ENCODE results near the gene AMN1.
A peak's percentile ranks its signal among the peaks of the same experiment; 100 is the strongest.
"Not testable (repeated sequence)": the region's sequence is repeated elsewhere in the genome, so short reads cannot be mapped to it uniquely, and the experiment has no call there.

The AMN1 gene

DNA sequence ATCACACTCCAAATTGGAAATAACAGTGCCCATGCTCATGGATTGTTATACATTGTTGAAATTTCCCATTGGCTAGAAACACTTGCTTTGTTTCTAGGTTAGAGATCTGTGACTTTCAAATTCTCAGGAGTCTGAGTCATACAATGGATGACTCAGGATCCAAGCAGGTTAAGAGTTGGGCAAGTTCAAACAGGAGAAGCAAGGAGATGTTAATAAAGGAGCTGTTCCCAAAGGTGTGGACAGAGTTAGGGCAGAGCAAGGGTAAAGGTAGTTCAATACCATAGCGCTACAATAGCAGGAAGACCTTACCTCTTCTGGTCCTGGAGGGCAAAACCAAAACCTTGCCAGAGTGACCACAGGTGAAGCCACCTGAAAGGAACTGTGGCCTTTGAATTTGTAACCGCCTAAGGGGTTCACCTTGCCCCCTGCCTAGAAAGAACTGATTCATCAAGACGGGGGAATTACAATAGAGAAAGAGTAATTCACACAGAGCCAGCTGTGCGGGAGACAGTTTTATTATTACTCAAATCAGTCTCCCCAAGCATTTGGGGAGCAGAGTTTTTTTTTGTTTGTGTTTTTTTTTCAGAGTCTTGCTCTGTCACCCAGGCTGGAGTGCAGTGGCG, 4.2 kb upstream of the AMN1 start:
- peak; percentile 88 for DNase-seq (ENCODE audit: low spot score)

DNA sequence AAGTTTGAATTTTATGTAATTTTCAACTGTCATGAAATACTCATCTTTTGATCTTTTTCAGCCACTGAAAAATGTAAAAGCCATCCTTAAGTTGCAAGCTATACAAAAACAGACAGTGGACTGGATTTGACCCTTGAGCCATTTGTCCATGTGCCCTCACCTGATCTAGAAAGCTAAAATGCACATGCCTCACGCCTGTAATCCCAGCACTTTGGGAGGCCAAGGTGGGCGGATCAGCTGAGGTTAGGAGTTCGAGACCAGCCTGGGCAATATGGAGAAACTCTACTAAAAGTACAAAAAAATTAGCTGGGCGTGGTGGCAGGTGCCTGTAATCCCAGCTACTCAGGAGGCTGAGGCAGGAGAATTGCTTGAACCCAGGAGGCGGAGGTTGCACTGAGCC, 2.4 kb upstream of the AMN1 start:
- not testable (repeated sequence) for DNase-seq (ENCODE audit: low spot score)

DNA sequence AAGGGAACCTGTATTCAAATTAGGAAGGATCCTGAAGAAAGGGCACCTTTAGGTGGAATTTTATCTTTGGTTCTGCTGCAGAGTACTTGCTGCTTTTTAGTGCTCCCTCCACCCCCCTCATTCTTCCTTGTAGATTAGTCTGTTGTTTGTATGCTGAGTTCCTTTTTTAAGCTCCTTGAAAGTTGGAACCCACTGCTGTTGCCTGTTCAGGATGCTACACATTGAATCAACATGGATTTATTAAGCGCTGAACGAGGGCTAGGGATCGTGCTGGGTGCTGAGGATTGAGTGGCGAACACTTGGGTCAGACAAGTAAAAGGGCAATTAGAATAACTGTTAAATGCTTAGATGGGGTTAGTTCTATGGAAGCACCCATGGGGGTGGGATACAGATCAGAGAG, 884 bp upstream of the AMN1 start:
- DNase-seq (ENCODE audit: low spot score) = peak; percentile 33

DNA sequence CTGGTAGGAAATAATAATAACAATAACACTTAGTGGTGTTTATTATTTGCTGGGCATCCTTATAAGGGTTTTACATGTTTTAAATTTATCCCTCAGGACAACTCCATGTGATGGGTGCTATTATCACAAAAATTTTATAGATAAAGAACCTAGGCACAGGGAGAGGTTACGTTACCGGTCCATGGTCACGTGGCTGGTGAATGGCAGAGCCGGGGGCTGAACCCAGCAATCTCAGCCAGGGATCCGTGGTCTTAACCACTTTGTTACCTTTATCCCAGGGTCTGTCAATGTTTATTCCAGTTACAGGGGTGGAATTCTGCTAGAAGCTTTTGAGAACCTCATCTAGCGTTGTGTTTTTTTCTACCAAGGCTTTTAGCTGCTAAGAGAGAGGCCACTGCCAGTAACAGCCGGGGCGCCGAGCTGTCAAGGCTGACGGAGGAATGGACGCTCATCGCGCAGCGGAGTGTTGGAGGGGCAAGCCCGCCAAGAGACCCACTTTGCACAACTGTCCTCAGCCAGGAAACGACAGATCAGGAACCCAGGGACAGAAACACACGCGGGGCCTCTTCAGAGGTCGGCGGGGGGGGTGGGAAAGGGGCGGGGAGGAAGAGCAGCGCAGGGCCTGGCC, 418 bp downstream of the AMN1 start:
- DNase-seq (ENCODE audit: low spot score) = peak; percentile 42

DNA sequence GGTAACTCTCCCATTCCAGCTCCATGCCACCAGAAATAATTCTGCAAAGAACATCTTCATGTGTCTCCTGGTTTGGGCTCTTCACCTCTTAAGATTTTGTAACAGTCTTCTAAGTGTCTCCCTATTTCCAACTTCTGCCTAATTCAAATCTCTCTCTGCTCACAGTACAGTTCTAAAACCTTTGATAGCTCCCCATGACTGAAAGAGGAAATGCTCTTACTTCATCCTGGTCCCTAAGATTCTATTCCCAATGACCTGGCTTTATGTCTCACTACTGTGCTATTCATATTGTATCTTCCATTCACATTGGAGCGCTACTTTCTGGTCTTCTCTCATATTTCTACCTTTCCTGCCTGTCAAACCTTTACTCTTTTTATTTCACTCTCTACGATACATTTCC, 1.6 kb downstream of the AMN1 start:
- no peak for DNase-seq (ENCODE audit: low spot score)

DNA sequence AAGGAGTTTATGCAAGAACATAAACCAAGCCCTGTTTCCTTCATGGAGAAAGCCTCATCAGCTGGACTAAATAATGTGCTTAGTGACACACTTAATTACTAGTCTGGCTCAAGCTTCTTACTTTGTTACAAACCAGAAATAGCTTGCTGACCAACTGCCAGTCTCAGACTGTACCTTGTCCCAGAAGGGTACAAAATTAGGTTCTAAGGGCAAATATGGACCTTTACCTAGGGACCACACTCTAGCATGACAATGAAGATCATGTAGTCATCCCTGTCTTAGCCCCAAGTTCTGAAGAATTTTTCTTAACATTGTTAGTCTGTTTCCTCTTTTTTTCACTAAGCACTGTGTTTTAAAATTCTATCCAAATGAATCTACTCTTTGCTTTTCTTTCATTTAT, 2.2 kb downstream of the AMN1 start:
- DNase-seq (ENCODE audit: low spot score) = no peak

DNA sequence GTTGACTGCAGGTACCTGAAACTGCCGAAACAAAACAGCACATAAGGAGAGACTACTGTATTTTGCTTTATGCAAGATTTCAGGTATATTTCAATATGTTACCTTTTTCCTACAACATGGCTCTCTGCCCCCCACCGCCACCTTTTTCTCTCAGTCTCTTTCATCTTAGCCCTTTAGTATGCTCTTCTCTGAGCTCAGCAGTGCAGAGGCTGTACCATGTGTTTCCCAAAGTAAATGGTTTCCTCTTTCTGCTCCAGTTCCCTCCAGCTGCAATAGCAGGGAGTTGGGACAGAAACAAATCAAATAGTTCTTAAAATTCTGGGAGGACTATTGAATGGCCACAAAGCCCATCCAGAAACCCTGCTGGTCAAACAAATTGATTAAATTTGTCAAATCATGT, 4.3 kb downstream of the AMN1 start:
- DNase-seq (ENCODE audit: low spot score) = no peak

DNA sequence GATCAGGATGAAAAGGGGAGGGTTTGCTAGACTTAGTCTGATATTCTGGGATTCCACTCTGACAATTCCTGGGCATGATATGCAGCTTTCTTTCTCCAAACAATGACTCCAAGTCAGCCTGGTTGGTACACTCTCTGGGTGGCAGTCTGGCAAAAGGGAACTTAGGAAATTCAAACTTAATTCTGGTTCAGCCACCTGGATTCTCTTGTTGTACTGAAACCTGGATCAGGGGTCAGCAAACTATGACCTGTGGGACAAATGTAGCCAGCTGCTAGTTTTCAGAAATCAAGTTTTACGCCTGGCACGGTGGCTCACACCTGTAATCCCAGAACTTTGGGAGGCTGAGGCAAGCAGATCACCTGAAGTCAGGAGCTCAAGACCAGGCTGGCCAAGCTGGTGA, 6.2 kb downstream of the AMN1 start:
- DNase-seq (ENCODE audit: low spot score) = no peak

DNA sequence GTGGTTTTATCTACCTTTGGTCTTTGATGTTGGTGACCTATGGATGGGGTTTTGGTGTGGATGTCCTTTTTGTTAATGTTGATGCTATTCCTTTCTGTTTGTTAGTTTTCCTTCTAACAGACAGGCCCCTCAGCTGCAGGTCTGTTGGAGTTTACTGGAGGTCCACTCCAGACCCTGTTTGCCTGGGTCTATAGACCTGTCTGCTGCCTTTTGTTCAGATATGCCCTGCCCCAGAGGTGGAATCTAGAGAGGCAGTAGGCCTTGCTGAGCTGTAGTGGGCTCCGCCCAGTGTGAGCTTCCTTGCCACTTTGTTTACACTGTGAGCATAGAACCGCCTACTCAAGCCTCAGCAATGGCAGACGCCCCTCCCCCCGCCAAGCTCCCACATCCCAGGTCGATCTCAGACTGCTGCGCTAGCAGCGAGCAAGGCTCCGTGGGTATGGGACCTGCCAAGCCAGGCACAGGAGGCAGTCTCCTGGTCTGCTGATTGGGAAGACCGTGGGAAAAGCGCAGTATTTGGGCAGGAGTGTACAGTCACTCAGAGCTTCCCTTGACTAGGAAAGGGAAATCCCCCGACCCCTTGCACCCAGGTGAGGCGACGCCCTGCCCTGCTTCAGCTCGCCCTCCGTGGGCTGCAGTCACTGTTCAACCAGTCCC, 10.2 kb downstream of the AMN1 start:
- not testable (repeated sequence) for DNase-seq (ENCODE audit: low spot score)

DNA sequence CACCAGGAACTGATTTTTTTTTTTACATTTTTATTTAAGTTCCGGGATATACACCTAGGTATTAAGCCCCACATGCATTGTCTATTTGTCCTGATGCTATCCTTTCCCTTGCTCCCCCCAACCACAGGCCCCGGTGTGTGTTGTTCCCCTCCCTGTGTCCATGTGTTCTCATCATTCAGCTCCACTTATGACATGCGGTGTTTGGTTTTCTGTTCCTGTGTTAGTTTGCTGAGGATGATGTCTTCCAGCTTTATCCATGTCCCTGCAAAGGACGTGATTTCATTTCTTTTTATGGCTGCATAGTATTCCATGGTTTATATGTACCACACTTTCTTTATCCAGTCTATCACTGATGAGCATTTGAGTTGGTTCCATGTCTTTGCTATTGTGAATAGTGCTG, 11.8 kb downstream of the AMN1 start:
- not testable (repeated sequence) for DNase-seq (ENCODE audit: low spot score)

DNA sequence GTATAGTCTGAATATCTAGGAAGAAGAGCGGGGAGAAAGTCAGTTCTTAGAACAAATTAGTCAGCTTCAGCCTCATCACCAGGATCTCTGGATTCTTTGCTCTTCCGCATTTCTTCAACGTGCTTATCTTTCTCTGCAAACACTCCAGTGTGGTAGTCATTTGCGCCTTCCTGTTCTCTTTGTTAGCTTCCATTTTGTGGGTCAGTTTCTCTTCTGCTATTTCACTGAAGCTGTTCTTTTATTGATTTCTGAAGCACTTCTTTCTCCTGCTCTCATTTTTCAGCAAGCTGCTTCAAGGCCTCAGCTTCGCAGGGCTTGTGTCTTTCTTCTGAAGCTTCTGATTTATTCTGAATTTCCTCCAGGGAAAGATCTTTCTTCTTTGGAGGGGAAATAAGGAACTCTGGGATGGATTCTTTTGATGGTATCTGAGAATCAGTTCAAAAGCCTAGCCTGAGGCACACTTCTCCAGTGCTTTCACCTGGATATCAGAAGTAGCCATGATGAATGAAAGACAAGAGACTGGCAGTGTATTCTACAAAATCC, 13.5 kb downstream of the AMN1 start:
- no peak for DNase-seq (ENCODE audit: low spot score)

DNA sequence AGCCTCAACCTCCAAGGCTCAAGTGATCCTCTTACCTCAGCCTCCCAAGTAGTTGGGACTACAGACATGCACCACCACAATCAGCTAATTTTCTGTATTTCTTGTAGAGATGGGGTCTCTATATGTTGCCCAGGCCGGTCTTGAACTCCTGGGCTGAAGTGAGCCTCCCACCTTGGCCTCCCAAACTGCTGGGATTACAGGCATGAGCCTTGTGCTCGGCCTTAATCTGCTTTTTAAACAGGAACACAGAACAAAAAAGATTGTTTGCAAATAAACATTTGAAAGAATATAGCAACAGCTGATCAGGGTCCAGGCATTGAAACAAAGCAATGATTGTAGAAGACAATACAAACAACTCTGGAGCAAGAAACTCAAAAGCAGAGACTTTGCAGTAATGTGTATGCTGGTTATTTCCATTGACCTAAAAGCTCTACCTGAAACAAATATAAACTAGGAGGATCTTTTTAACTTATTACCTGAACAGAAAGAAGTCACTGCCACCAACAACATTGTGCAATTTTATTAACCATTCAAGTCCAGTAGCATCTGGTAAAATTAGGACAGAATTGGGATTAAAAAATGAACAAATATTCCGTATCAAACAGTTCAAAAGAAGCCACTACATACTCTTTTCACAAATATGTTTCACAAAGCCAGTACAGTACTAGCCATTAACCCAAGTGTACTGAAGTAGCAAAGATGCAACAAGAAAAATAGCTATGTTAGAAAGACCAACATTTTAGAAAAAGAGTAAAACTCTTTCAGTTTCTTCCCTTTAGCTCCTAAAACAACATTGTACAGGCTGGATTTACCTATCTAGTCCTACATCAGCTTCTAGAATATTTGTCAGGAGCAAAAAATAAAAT, 14.2 kb downstream of the AMN1 start:
- DNase-seq (ENCODE audit: low spot score) = no peak

DNA sequence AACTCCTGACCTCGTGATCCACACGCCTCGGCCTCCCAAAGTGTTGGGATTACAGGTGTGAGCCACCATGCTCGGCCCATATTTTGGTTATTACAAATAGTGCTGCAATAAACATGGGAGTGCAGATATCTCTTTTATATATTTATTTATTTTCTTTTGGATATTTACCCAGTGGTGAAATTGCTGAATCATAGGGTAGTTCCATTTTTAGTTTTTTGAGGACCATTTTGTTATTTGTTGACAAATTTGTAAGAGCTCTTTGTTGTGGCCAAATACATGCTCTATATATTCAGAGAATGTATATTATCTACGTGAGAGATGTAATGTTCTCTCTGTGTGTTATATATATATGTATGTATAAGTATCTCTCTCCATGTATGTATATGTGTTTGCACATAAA, 15.9 kb downstream of the AMN1 start:
- no peak for DNase-seq (ENCODE audit: low spot score)

DNA sequence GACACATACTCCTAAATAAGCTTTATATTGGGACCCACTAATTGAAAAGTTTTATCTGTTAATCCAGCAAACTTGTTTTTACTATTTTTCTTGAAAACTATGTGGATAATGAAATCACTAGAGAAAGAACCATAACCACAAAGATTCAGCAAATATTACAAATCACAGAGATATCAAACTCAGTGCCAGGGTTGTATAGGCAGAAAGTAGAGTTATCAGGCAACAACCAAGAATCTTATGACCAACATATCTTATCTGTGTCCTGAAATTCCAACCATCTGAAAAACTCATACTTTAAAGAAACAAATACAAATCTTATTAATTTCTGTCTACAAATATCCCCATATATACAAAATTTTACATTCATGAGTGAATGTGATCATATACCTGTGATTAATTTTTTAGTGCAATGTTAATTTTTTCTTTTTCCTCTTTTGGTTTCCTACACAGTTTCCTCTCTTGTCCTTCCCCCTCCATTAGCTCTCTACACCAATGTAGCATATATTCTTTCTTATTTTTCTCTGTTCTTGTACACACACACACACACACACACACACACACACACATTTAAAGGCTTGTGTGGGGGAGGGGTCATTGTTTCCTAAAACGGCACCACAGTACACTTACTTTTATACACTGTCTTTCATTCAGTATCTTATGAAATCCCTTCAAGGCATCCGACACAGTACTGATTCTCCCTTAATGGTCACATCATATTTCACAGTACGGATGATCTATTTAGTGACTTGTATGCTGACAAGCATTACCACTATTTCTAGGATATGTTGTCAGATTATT, 18.6 kb downstream of the AMN1 start:
- DNase-seq (ENCODE audit: low spot score) = no peak

DNA sequence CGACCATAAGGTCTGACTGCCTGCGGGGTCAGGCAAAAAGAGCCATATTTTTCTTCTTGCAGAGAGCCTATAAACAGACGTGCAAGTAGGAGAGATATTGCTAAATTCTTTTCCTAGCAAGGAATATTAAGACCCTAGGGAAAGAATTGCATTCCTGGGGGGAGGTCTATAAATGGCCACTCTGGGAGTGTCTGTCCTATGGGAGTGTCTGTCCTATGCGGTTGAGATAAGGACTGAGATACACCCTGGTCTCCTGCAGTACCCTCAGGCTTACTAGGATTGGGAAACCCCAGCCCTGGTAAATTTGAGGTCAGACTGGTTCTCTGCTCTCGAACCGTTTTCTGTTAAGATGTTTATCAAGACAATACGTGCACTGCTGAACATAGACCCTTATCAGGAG, 20.7 kb downstream of the AMN1 start:
- not testable (repeated sequence) for DNase-seq (ENCODE audit: low spot score)

DNA sequence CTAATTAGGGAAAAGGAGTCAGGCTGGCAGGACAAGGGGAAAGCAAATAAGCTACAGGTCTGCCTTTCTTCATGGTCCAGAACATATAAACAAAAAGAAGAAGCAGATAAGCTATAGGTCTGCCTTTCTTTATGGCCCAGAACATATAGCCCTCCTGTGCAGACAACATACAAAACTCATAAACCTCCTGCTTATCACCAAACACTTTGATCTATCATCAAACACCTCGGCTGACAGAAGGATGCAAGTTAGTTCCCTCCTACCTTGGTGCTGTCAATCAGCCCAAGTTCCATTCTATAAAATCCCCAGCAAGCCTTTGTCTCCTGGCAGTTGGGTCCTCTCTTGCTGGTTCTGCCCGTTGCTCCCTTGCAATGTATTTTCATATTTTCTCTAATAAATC, 23.2 kb downstream of the AMN1 start:
- DNase-seq (ENCODE audit: low spot score) = no peak

DNA sequence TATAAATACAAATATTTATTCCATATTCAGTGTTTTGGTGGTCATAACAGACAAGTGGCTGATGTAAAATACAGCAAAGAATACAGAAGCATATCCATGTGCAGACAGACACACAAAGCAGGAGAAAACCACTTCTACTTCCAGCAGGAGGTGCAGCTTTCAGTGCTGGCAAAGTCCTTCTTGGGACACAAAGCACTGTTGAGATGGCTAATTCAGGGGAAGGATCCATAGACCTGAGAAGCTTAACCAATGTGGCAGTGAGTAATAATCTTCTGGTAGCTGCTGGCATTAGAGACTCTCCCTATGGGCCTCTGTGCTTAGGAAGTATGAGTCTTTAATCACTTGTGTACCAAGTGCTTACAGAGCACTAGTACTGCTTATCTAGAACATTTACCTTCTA, 26.8 kb downstream of the AMN1 start:
- peak; percentile 28 for DNase-seq (ENCODE audit: low spot score)

DNA sequence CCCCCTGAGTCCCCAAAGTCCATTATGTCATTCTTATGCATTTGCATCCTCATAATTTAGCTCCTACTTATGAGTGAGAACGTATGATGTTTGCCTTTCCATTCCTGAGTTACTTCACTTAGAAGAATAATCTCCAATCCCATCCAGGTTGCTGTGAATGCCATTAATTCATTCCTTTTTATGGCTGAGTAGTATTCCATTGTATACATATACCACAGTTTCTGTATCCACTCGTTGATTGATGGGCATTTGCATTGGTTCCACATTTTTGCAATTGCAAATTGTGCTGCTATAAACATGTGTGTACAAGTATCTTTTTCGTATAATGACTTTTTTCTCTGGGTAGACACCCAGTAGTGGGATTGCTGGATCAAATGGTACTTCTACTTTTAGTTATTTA, 38.9 kb downstream of the AMN1 start:
- not testable (repeated sequence) for DNase-seq (ENCODE audit: low spot score)

DNA sequence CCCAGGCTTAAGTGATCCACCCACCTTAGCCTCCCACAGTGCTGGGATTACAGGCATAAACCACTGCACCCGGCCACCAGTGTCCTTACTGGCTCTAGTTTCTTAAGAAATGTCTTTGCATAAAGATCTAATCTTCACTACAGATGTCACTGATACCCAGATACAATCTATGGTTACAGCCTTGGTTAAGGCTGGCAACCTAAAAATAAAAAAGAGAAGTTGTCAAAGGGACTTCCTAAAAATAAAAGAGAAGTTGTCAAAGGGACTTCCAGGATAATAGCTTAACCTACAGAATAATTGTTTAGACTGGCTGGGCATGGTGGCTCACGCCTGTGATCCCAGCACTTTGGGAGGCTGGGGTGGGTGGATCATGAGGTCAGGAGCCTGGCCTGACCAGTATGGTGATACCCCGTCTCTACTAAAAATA, 41.7 kb downstream of the AMN1 start:
- DNase-seq (ENCODE audit: low spot score) = no peak

DNA sequence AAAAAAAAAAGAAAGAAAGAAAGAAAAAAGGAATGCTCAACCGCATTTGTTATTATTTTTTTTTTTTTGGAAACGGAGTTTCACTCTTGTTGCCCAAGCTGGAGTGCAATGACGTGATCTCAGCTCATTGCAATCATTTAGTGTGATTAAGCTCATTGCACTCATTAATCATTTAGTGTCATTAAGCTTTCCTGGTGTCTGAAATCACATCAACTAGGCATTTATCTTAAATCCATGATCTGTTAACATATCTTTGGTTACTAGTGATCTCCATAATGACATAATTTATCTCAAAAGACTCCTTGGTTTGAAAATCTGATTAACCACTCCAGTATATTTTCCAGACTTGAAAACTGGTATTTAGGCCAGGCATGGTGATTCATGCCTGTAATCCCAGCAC, 43.0 kb downstream of the AMN1 start:
- no peak for DNase-seq (ENCODE audit: low spot score)

DNA sequence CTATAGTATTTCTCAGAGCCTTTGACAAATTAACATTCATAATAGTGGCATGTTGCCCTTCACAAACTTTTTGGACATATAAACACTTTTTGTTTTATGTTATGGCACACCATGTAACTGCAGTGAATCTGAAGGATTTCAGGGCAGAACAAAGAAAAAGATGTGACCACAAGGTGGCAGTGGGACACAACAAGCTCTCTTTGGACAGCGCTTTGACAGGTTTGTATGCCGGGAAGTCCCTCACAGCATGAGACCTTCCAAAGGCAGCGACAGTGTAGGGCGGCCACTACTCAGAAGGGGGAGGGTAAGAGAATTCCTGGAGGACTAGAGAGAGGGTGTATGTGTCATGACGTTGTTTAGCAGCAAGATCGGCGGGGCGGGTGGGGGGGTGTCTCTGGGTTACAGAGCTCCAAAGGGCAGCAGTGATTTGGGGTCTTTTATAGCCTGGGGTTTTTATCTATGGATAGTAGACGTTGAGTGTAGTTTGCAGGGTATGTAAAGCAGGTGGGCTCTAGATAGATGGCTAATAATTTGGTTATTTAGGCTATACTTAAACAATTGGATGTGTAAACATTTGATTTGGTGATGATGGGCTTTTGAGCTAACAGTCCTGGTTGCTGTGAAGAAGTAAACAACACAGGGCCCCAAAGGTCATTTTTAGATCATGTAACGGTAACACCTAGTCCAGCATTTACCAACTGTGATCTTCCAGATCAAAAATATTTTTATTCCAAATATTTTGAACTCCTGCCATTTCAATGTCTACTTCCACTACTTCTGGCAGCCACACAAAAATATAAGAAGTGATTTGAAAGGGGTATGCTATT, 46.5 kb downstream of the AMN1 start:
- DNase-seq (ENCODE audit: low spot score) = peak; percentile 88

Measured in RKO (cell line).